Measurements from ENCODE around the gene PEX11A. TPM values are rescaled to one million over a fixed set of nuclear protein-coding genes. Genes with fewer than 3 reads are reported as not detected.

The PEX11A gene
- total RNA-seq (17.1 TPM), polyA plus RNA-seq (10.6 TPM)

- H3K4me3 ChIP-seq (ENCODE audit: low read depth, low read length): peak within 1 kb of the TSS; percentile 74
- DNase-seq (ENCODE audit: extremely low spot score): peak; percentile 47
- H3K27ac ChIP-seq (ENCODE audit: low read depth): no peak within 1 kb of the TSS
- 2% methylated on average over 60 of the region's 60 CpGs for WGBS
- H3K36me3 ChIP-seq (ENCODE audit: insufficient read depth): no peaks in the 10 kb centered on the region
- no peaks in the 10 kb centered on the region for H3K4me1 ChIP-seq (ENCODE audit: insufficient read depth)
Observed at GRCh38 chr15:89690276-89691218, at the start of gene PEX11A, which contains the start of gene WDR93. TSS of gene PEX11A (minus strand) at chr15:89690754. CDS start at chr15:89690632, 122 bp downstream. TSS of gene WDR93 (plus strand) at chr15:89690811. CDS start at chr15:89701747, 10,936 bp downstream.

- no peaks in the 10 kb centered on the region for H3K4me1 ChIP-seq (ENCODE audit: insufficient read depth)
- 8% methylated on average over 8 of the region's 8 CpGs for WGBS
- H3K4me3 ChIP-seq (ENCODE audit: low read depth, low read length): no peak overlapping the region
- no peaks in the 10 kb centered on the region for H3K36me3 ChIP-seq (ENCODE audit: insufficient read depth)
- peak; percentile 56 for DNase-seq (ENCODE audit: extremely low spot score)
- no peak overlapping the region for H3K27ac ChIP-seq (ENCODE audit: low read depth)
Observed at GRCh38 chr15:89740137-89740536, 49.6 kb upstream of the PEX11A start.

GRCh38 chr15:89735773-89736172 lies 45.2 kb upstream of the PEX11A start:
- H3K27ac ChIP-seq (ENCODE audit: low read depth): no peak overlapping the region
- no peaks in the 10 kb centered on the region for H3K36me3 ChIP-seq (ENCODE audit: insufficient read depth)
- 56% methylated on average over 4 of the region's 4 CpGs for WGBS
- no peak overlapping the region for H3K4me3 ChIP-seq (ENCODE audit: low read depth, low read length)
- no peaks in the 10 kb centered on the region for H3K4me1 ChIP-seq (ENCODE audit: insufficient read depth)
- DNase-seq (ENCODE audit: extremely low spot score): no peak

- DNase-seq (ENCODE audit: extremely low spot score): no peak
- H3K27ac ChIP-seq (ENCODE audit: low read depth): no peak overlapping the region
- H3K4me1 ChIP-seq (ENCODE audit: insufficient read depth): no peaks in the 10 kb centered on the region
- H3K36me3 ChIP-seq (ENCODE audit: insufficient read depth): no peaks in the 10 kb centered on the region
- WGBS: 47% methylated on average over 8 of the region's 8 CpGs
- H3K4me3 ChIP-seq (ENCODE audit: low read depth, low read length): no peak overlapping the region
Observed at GRCh38 chr15:89732451-89733172, 42.1 kb upstream of the PEX11A start.

- Histone ChIP-seq H3K4me3 (ENCODE audit: low read depth, low read length) (no peak overlapping the region), H3K4me1 (ENCODE audit: insufficient read depth) (no peaks in the 10 kb centered on the region), H3K36me3 (ENCODE audit: insufficient read depth) (no peaks in the 10 kb centered on the region), H3K27ac (ENCODE audit: low read depth) (no peak overlapping the region)
- no peak for DNase-seq (ENCODE audit: extremely low spot score)
- 89% methylated on average over 5 of the region's 5 CpGs for WGBS
Observed at GRCh38 chr15:89731275-89731674, 40.7 kb upstream of the PEX11A start.

GRCh38 chr15:89728254-89728653 lies 37.7 kb upstream of the PEX11A start:
- H3K27ac ChIP-seq (ENCODE audit: low read depth): no peak overlapping the region
- DNase-seq (ENCODE audit: extremely low spot score): no peak
- WGBS: 27% methylated on average over 2 of the region's 2 CpGs
- H3K4me1 ChIP-seq (ENCODE audit: insufficient read depth): no peaks in the 10 kb centered on the region
- no peak overlapping the region for H3K4me3 ChIP-seq (ENCODE audit: low read depth, low read length)
- H3K36me3 ChIP-seq (ENCODE audit: insufficient read depth): no peaks in the 10 kb centered on the region

- H3K4me1 ChIP-seq (ENCODE audit: insufficient read depth): no peaks in the 10 kb centered on the region
- no peak for DNase-seq (ENCODE audit: extremely low spot score)
- 92% methylated on average over 1 of the region's 1 CpG for WGBS
- H3K36me3 ChIP-seq (ENCODE audit: insufficient read depth): no peaks in the 10 kb centered on the region
- H3K27ac ChIP-seq (ENCODE audit: low read depth): no peak overlapping the region
- no peak overlapping the region for H3K4me3 ChIP-seq (ENCODE audit: low read depth, low read length)
Observed at GRCh38 chr15:89725064-89725463, 34.5 kb upstream of the PEX11A start.

GRCh38 chr15:89724621-89725020 lies 34.1 kb upstream of the PEX11A start:
- no peak overlapping the region for H3K4me3 ChIP-seq (ENCODE audit: low read depth, low read length)
- no peak for DNase-seq (ENCODE audit: extremely low spot score)
- H3K36me3 ChIP-seq (ENCODE audit: insufficient read depth): no peaks in the 10 kb centered on the region
- 96% methylated on average over 1 of the region's 1 CpG for WGBS
- H3K27ac ChIP-seq (ENCODE audit: low read depth): no peak overlapping the region
- no peaks in the 10 kb centered on the region for H3K4me1 ChIP-seq (ENCODE audit: insufficient read depth)

- Histone ChIP-seq H3K4me3 (ENCODE audit: low read depth, low read length) (no peak overlapping the region), H3K27ac (ENCODE audit: low read depth) (no peak overlapping the region)
- 64% methylated on average over 3 of the region's 3 CpGs for WGBS
Observed at GRCh38 chr15:89723031-89723430, 32.5 kb upstream of the PEX11A start.

GRCh38 chr15:89714775-89715174 lies 24.2 kb upstream of the PEX11A start:
- no peaks in the 10 kb centered on the region for H3K4me1 ChIP-seq (ENCODE audit: insufficient read depth)
- H3K4me3 ChIP-seq (ENCODE audit: low read depth, low read length): no peak overlapping the region
- no peak overlapping the region for H3K27ac ChIP-seq (ENCODE audit: low read depth)
- no peaks in the 10 kb centered on the region for H3K36me3 ChIP-seq (ENCODE audit: insufficient read depth)
- no peak for DNase-seq (ENCODE audit: extremely low spot score)
- 88% methylated on average over 2 of the region's 2 CpGs for WGBS

More at GRCh38 chr15:89723031-89723430, 32.5 kb upstream of the PEX11A start:
- no peak for DNase-seq (ENCODE audit: extremely low spot score)
- no peaks in the 10 kb centered on the region for H3K4me1 ChIP-seq (ENCODE audit: insufficient read depth)
- no peaks in the 10 kb centered on the region for H3K36me3 ChIP-seq (ENCODE audit: insufficient read depth)

- Histone ChIP-seq H3K36me3 (ENCODE audit: insufficient read depth) (no peaks in the 10 kb centered on the region), H3K4me3 (ENCODE audit: low read depth, low read length) (no peak overlapping the region), H3K4me1 (ENCODE audit: insufficient read depth) (no peaks in the 10 kb centered on the region), H3K27ac (ENCODE audit: low read depth) (no peak overlapping the region)
- WGBS: 41% methylated on average over 1 of the region's 1 CpG
- DNase-seq (ENCODE audit: extremely low spot score): no peak
Observed at GRCh38 chr15:89707577-89707976, 17.0 kb upstream of the PEX11A start.

- H3K36me3 ChIP-seq (ENCODE audit: insufficient read depth): no peaks in the 10 kb centered on the region
- H3K4me1 ChIP-seq (ENCODE audit: insufficient read depth): no peaks in the 10 kb centered on the region
- no peak overlapping the region for H3K27ac ChIP-seq (ENCODE audit: low read depth)
- H3K4me3 ChIP-seq (ENCODE audit: low read depth, low read length): no peak overlapping the region
- no peak for DNase-seq (ENCODE audit: extremely low spot score)
Observed at GRCh38 chr15:89704411-89704810, 13.9 kb upstream of the PEX11A start.

- H3K27ac ChIP-seq (ENCODE audit: low read depth): no peak overlapping the region
- 86% methylated on average over 1 of the region's 1 CpG for WGBS
- DNase-seq (ENCODE audit: extremely low spot score): no peak
- H3K4me1 ChIP-seq (ENCODE audit: insufficient read depth): no peaks in the 10 kb centered on the region
- H3K36me3 ChIP-seq (ENCODE audit: insufficient read depth): no peaks in the 10 kb centered on the region
- no peak overlapping the region for H3K4me3 ChIP-seq (ENCODE audit: low read depth, low read length)
Observed at GRCh38 chr15:89695198-89695597, 4.6 kb upstream of the PEX11A start.

- H3K36me3 ChIP-seq (ENCODE audit: insufficient read depth): no peaks in the 10 kb centered on the region
- no peaks in the 10 kb centered on the region for H3K4me1 ChIP-seq (ENCODE audit: insufficient read depth)
- 86% methylated on average over 1 of the region's 1 CpG for WGBS
- DNase-seq (ENCODE audit: extremely low spot score): no peak
- no peak overlapping the region for H3K27ac ChIP-seq (ENCODE audit: low read depth)
- no peak overlapping the region for H3K4me3 ChIP-seq (ENCODE audit: low read depth, low read length)
Observed at GRCh38 chr15:89693696-89694095, 3.1 kb upstream of the PEX11A start.
